ENCODE measurements around the gene SLC39A11.
"Not testable (repeated sequence)": the region's sequence is repeated elsewhere in the genome, so short reads cannot be mapped to it uniquely, and the experiment has no call there.

The SLC39A11 gene

DNA sequence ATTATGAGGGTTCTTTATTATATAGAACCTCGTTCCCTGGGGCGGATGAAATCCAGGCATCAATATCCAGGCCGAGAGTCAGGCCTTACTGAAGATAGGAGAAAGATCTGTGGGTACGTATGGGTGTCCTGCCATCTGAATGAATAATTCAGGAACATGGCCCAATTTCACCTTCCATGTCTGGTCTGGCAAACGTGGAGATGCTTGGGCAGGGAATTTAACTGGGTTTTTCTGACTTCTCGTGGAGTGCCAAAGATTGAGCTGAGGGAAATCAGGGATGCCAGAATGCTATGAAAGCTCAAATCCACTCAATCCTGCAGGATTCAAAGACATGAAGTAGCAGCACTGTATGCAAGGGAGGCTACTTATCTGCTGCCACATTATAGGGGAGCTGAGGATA, 302.8 kb downstream of the SLC39A11 start:
- no peak for DNase-seq (ENCODE audit: low read depth in 2 of 2)

DNA sequence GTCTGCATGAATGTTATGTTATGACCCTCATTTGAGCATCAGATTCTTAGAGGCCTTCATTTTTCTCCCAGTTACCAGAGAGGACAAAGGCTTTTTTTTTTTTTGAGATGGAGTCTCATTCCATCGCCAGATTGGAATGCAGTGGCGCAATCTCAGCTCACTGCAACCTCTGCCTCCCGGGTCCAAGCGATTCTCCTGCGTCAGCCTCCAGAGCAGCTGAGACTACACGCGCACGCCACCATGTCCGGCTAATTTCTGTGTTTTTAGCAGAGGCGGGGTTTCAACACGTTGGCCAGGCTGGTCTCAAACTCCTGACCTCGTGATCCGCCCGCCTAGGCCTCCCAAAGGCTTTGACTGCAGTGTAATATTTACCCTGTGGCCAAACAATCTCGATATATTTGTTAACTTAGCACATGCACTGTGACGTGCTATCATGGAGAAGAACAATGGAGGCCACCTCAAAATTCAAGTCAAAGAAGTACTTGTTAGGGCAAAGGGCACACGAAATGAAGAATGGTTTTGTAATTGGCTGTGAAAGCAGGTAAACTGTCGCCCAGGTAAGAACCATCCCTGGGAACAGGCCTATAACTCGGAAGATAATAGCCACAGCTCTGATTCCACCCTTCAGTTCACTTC, 303.4 kb downstream of the SLC39A11 start:
- no peak for DNase-seq (ENCODE audit: low read depth in 2 of 2)

DNA sequence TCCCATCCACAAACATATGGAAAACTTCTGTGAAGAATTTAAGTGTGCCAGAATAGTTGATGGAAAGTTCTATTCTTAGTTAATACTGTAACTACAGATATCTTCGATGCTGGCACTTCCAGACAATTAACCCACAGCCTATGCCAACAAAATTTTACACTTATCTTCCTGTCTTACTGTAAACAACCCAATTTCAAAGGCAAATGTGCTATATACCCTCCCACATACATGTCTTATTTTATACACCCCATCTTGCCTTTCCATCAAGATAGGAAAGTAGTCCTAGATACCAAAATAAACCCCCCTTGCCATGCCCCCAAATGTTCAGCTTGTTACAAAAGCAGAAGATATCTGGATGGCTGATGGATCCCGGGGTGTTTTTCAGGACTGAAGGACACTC, 306.3 kb downstream of the SLC39A11 start:
- no peak for DNase-seq (ENCODE audit: low read depth in 2 of 2)

DNA sequence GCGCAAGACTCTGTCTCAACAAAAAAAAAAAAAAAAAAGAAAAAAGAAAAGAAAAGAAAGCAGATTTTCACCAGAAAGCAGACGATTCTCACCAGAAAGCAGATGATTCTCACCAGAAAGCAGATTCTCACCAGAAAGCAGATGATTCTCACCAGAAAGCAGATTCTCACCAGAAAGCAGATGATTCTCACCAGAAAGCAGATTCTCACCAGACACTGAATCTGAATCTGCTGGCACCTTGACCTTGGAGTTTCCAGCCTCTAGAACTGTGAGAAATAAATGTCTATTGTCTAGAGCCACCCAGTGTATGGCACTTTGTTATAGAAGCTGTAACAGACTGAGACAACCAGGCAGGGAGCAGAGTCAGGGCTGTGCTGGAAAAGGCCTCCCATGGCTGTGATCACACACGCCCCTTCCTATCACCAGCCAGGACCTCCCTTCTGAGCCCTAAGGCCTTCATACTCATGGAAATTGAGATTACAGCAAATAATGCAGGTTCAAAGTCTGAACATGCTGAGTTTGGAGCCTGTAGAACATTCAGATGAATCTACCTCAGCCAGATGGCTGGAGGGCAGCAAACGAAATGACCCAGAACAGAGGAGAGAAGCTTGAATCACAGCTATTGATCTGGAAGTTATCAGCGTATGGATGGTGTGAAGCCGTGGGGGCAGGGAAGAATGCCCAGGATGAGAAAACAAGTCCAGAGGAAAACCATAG, 309.3 kb downstream of the SLC39A11 start:
- no peak for DNase-seq (ENCODE audit: low read depth in 2 of 2)

DNA sequence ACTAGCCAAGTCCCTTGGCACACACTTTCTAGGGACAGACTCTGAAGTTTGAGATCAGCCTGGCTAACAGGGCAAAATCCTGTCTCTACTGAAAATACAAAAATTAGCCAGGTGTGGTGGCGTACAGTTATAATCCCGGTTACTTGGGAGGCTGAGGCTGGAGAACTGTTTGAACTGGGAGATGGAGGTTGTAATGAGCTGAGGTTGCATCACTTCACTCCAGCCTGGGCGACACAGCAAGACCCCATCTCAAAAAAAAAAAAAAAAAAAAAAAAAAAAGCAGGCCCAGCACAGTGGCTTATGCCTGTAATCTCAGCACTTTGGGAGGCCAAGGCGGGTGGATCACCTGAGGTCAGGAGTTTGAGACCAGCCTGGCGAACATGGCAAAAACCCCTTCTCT, 310.1 kb downstream of the SLC39A11 start:
- not testable (repeated sequence) for DNase-seq (ENCODE audit: low read depth in 2 of 2)

DNA sequence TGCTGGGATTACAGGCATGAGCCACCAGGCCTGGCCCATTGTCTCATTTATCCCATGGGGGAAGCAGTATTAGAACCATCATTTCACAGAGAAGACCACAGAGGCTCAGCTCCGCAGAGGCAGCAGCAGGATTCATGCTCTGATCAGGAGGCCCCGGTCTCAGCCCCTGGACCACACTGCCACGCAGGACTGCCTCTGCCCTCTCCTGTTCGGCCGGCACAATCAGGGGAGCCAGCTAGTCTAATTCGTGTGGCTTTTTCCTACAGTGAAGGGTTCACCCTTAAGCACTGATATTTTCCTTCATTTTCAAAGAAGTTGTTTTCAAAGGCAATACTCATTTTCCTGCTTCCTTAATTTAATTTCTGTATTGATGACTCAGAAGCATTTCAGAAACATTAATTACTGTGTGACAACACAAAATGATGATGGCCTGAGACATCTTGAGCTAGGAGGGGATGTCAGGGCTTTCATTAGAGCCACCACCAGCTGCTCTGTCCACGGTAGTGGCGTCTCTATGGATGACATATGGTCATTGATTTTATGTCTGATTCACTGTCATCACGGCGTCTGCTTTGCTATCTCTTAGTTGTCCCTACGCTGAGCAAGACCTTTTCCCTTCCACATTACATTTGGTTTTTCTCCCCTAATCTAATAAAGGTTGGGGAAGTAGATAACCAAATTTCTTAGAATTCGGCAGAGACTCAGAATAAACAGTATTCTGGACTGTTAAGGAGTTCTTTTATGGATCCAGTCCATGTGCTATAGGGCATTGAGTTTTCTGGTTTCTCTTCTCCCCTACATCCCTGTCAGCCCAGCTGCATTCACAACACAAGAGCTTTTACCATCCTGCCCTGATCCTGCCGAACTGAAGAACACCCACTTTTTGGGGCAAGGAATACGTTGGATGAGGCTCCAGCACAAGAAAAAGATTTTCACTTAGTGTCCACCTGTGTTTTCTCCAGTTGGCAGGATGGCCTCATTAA, 314.0 kb downstream of the SLC39A11 start:
- DNase-seq (ENCODE audit: low read depth in 2 of 2), result no peak

DNA sequence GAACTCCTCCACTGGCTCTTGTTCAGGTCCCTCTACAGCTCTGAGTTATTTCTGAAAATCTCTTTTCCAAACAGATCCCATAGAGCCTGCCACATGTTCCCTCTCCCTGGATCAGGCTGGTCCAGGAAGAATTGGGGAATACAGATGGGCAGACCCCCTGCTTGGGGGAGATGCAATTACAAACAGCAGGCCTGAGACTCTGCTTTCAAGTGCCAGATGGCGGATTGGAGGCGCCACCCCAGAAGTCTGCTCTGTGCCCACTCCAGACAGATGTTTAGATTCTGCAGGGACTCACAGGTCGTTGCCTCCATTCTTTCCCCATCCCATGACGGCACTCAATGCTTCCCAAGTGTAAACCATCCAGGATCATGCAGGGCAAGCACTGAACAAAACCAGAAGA, 316.6 kb downstream of the SLC39A11 start:
- no peak for DNase-seq (ENCODE audit: low read depth in 2 of 2)

DNA sequence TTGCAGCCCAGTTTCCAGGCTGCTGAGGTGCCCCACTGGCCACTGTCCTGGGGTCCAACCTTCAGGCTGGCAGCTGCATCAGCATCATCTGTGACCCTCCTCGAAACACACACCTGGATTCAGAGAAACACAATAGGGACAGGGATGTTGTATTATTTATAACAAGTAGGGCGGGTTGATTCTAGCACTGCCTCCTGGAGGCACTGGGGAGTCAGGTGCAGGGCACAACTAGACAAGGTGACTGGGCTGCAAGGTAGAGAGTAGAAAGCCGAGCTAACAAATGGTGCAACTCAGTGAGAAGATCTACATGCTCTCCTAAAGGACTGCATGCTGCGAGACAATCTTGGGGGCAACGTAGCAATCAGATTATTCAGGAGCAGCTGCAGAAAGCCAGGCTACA, 317.3 kb downstream of the SLC39A11 start:
- no peak for DNase-seq (ENCODE audit: low read depth in 2 of 2)

DNA sequence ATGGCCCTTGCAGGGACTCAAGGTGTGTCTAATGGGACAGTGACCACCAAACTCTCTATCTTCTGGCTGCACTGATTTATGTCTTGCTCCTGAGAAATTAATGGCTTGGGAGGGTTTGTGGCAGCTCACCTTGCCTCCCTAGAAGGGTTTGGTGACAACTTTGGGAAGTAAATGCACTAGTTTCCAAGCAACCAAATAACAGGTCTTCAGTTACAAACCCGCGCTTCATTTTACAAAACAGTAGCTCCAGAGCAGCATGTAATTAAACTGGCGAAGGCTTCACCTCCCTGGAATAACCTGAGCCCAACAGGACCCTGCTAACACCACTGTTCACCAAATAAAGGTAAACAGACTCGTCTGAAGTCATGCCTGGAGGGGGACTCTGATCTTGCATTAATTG, 318.3 kb downstream of the SLC39A11 start:
- no peak for DNase-seq (ENCODE audit: low read depth in 2 of 2)

DNA sequence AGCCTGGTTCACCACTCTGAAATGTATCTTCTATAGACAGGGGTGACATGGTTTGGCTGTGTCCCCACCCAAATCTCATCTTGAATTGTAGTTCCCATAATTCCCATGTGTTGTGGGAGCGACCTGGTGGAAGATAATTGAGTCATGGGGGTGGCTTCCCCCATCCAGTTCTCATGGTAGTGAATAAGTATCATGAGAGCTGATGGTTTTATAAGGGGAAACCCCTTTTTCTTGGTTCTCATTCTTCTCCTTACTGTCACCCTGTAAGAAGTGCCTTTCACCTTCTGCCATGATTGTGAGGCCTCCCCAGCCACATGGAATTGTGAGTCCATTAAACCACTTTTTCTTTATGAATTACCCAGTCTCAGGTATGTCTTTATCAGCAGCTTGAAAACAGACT, 319.3 kb downstream of the SLC39A11 start:
- not testable (repeated sequence) for DNase-seq (ENCODE audit: low read depth in 2 of 2)

DNA sequence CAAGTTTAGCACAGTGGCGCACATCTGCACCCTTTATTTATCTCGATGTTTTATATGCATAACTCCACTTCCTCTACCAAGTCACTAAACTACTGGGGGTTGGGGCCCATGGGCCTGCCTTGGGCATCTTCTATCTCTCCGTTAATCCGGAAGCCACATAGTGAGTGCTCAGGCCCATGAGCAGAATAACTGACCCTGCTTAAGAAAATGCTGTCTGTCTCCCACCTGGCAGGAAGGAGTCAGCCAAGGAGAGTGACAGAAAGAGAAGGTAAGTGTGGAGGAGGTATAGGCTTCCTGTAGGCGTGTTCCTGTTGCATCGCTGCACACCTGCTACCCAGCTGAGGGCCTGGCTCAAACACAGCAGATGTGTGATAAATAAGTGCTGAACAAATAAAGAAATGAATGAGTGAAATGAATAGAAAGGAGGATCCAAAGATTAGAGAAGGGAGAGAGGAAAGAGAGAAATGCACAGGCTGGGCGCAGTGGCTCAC, 320.1 kb downstream of the SLC39A11 start:
- DNase-seq (ENCODE audit: low read depth in 2 of 2), result no peak

DNA sequence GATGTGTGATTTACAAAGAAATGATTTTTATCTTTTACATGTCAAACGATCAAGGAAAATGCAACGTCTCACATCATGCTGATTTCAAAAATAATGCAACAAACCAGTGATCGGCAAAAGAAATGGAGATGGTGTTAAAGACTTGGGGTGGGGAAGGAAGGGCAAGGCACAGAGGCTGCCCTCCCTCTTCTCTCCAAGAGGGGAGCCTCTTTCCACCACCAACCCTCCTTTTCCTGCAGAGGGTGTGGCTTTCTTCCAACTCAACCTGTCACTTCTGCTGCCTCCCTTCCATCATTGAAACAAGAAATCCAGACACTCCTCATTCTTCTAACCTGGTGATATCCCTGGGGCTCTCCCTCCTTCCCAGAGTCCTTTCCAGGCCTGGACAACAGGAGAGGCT, 320.8 kb downstream of the SLC39A11 start:
- DNase-seq (ENCODE audit: low read depth in 2 of 2), result no peak

DNA sequence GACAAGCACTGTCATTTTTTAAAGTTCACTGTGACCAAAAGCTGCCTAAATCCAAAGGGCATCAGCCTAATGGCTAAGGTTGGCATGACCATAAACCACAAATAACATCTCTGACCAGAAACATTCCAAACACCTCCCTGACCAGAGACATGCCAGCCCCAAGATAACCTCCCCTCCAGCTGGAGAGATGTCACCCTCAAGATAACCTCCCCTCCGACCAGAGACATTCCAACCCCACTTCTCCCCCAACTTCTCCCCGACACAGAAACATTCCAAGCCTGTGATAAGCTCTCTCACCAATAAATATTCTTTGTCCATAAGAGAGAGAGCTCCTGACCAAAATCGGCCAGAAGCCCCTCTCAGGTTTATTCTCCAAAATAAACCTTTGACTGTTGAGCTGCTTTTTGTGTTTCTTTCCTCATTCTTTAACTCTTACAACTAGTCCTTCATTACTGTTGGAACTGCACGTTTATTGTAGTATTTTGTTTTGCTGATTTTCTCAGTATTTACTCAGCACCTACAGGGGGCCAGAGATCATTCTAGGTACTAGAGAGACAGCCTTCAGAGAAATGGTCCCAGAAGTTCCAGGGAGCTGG, 325.6 kb downstream of the SLC39A11 start:
- DNase-seq (ENCODE audit: low read depth in 2 of 2), result no peak

DNA sequence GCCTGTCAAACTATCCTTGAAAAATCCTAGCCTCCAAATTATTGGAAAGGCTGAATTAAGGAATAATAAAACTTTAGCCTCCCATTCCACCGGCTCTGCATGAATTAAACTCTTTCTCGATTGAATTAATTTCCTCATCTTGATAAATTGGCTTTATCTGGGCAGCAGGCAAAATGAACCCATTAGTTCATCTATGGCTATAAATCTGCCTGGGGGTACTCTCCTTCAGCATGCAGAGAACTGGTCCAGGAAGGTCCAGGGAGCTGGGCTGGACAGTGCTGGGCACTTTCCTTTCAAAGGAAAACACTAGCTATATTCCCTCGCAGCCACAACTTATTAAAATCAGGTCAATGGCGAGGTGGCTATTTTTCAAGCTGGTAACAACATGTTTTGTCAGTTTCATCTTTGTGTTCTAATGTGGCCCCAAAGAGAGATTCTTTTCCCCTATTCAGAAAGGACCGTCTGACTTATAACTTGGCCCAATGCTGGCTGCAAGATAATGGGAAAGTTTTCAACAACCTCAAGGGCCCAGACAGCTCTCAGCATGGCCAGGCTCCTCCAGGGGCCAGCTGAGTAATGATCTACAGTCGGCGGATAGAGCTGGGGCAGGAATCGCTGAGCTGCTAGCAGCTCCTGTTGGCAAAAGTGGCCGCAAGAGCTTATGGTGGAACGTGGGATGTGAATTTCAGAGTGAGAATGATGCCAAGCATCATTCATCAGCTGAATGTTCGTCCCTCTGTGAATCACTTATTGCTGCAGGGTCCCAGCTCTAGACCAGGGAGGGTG, 326.9 kb downstream of the SLC39A11 start:
- no peak for DNase-seq (ENCODE audit: low read depth in 2 of 2)

DNA sequence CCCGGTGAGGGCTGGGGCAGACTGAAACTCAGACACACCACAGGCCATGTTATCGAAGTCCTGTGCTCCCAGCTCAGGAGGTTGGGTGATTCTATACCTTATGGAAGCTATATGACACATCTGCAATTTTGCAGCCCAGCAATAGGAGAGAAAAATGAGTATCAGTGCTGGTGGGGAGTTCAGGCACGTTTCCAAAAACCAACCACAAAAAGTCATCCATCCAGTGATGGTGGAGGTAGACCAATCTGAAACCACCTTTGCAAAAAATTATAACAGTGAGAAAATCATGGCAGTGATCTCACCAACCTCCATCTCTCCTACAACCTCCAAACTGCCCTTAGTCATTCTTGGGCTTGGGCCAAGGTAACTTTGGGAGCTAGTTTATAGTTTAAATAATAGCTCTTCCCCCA, 327.9 kb downstream of the SLC39A11 start:
- no peak for DNase-seq (ENCODE audit: low read depth in 2 of 2)

DNA sequence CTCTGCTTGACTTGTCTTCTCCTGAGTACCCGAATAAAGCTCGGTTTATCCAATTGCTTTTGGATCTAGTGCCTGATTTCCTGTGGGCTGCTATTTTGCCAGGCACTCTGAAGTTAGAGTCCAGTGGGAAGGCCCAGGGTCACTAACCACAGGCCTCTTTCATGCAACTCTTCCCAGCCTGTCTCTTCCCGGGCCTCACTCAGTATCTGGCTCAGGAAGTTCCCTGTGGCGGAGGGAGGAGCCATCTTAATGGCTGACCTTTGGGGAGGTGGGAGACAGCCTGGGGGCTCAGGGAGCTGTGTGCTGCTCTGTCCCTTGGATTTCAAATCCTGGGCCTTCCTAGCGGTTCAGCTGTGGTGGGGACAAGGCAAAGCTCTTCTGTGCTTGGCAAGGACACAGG, 328.5 kb downstream of the SLC39A11 start:
- DNase-seq (ENCODE audit: low read depth in 2 of 2), result no peak

DNA sequence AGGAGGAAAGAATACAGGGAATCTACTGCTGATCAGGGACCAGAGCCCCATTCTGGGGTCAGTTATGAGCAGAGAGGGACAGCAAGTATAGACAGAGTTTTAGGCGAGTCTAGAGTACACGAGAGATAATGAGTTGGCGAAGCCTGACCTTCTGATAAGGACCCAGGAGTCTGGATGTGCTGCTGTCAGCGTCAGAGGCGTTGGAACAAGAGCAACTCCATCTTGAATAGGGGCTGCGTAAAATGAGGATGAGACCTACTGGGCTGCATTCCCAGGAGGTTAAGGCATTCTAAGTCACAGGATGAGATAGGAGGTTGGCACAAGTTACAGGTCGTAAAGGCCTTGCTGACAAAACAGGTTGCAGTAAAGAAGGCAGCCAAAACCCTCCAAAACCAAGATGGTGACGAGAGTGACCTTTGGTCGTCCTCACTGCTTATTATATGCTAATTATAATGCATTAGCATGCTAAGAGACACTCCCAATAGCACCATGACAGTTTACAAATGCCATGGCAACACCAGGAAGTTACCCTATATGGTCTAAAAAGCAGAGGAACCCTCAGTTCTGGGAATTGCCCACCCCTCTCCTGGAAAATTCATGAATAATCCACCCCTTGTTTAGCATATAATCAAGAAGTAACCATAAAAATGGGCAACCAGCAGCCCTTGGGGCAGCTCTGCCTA, 330.5 kb downstream of the SLC39A11 start:
- not testable (repeated sequence) for DNase-seq (ENCODE audit: low read depth in 2 of 2)

DNA sequence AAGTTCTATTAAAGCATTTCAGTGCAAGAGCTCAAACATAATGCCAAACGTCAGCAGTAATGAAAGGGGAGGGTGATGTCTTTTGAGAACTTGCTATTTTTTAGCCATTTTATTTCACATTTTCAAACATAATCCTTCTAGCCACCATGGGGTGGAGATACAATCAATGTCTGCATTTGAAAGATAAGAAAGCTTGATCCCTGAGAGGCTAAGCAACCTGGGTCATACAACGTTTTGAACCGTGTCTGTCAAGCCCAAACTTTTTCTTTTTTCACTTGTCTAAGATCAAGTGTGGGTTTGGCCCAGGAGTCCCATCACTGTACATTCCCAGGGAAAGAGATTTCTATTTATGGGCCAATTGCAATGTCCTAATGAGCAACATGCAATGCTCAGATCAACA, 331.1 kb downstream of the SLC39A11 start:
- DNase-seq (ENCODE audit: low read depth in 2 of 2), result no peak

DNA sequence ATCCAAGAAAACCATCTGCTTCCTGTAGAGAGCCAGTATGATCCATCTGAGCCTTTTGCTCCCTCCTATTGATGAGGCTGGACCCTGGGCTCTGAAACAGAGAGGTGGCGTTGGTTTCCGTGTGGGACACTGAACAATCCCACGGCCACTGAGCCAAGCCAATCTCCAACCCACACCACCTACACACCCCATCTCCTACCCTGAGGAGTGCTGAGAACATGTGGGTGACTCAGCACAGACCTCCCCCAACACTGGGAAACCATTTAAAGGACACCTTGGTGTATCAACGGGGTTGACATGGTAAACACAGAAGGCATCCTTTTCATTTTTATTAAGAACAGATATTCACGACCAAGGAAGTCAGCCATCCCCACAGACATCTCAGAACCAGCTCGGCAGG, 332.1 kb downstream of the SLC39A11 start:
- no peak for DNase-seq (ENCODE audit: low read depth in 2 of 2)

DNA sequence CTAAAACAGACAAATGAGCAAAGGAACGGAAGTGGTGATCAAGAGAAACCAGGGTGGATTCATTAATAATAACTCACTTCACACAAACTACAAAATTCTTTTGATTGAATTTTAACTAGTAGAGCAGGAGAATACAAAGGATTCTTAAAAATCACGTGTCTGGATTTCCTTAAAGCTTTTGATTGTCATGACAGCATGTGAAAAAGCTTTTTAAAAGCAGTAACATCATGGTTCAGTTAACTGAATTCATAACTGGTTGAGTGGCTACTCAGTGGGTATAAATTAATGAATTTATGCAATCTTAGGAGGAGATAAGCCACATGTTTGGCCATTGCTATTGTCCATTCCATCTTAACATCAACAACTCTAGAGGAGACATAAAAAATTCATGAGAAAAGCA, 333.2 kb downstream of the SLC39A11 start:
- no peak for DNase-seq (ENCODE audit: low read depth in 2 of 2)

DNA sequence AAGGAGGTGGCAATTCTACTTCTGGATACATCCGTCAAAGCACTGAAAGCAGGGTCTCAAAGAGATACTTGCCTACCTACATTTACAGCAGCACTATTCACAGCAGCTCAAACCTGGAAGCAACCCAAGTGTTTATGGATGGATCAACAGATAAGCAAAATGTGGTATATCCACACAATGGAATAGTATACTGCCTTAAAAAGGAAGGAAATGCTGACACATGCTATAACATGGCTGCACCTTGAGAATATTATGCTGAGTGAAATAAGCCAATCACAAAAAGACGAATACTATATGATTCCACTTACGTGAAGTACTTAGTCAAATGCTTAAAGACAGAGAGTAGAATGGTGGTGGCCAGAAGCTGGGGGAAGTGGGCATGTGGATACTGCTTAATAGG, 336.2 kb downstream of the SLC39A11 start:
- DNase-seq (ENCODE audit: low read depth in 2 of 2), result no peak
